GM18517 (cell line): Measurements from ENCODE around the gene TMTC2.

Experiments used
- ATAC-seq: cut with Tn5 transposase; IDR thresholded peaks from one replicate; pipeline ENCODE4 v1.9.1; 2021; ENCODE audit warnings: mild to moderate bottlenecking, moderate library complexity; ENCODE audit not compliant: unreplicated experiment

The TMTC2 gene

DNA sequence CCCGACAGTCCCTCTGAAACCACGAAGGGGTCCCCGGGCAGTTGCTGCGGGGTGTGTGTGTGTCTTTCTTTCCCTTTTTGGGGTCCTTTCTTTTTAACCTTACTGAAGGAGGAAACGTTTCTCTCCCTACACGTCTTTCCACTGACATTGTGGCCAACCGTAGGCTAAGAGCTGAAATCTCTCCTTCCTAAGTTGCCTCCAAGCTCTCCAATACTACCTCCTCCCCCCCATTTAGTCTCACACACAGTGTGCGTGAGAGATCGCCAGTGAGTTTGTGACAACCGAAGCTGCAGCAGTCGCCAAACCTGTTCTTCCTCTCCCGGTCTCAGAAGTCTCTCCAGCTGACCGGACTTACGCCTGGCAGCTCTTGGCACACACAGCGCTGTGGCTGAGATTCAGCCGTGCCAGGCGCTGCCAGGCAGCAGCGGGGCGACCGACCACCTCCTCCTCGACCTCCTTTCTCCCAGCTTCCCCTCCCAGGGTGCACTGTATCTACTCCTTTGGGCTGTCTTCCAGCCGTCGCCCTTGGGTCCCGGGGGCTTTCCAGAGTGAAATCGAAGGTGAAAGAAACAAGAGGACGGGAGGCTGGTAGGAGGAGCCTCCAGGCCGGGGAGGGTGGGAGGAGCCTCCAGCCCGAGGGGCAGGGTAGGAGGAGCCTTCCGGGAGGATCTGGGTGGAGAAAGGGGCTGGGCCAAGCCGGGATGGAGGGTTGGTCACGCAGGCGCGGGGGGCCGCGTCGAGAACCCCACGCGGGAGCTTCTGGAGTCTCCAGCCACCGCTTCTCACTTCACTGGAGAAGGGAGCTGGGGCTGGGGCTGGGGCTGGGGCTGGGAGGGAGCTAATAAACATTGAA is at the start of gene TMTC2:
Gene TMTC2 (plus strand): TSS at position 739 of the 853 bp plus-strand sequence.
- ATAC-seq, result peak; percentile 79

DNA sequence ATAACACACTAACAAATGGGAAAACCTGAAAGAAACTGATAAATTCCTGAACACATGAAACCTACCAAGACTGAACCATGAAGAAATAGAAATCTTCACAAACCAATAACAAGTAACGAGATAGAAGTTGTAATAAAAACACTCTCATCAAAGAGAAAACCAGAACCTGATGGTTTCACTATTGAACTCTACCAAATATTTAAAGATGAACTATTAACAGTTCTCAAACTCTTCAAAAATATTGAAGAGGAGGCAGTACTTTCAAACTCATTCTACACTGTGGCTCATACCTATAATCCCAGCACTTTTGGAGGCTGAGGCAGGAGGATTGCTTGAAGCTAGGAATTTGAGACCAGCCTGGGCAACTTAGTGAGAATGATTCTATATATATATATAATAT is 48.4 kb upstream of the TMTC2 start:
- peak; percentile 61 for ATAC-seq

DNA sequence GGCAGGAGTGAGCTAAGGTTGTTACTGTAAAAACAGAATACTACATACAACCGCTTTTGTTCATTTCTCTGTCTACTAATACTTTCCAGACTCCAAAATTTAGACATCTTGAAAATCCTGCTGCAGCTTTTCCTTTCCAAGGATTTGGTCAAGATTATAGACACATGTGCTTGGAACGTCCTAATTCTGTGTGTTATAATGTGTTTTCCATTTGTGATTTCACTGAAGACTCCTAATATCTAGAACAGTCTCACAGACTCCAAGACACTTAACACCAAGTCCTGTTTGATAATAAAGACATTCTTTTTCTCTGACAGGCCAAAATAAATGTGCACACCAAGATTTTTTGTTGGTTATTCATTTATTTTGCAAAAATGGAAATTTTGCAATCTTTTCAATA is 41.8 kb upstream of the TMTC2 start:
- no peak for ATAC-seq

DNA sequence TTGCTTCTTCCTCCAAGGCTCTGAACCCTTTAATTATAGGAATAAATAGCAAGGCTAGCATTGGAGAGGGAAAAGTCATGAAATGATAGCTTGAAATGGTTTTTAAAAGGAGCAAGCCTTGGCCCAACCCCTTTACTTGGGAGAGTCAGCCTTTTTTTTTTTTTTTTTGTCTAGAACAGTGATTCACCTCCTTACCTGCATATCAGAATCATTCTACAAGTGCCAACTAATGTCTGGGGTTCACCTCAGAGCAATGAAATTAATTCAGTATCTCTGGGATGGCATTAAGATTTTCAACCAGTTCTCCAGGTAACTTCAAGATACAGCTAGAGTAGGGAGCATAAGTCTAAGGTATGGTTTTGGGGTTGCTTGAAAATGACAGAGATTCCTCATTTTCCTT is 41.3 kb upstream of the TMTC2 start:
- no peak for ATAC-seq

DNA sequence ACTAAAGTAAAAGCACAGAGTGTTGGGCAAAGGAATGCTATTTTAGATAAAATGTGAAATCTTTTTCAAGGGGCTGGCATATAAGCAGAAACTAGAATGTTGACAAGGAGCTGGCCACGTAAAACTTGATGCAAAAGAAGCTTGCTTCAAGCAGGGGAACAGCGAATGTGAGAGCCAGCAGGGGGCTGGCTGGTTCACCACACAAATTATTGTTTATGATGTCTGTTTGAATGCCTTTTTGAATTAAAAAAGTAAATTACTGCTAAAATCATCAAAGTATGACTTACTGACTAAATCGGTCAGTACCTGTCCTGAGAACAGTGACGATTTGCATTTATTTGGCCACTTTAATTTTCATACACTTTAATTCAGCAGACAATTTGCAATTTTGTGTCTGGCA is 38.9 kb upstream of the TMTC2 start:
- ATAC-seq, result no peak

DNA sequence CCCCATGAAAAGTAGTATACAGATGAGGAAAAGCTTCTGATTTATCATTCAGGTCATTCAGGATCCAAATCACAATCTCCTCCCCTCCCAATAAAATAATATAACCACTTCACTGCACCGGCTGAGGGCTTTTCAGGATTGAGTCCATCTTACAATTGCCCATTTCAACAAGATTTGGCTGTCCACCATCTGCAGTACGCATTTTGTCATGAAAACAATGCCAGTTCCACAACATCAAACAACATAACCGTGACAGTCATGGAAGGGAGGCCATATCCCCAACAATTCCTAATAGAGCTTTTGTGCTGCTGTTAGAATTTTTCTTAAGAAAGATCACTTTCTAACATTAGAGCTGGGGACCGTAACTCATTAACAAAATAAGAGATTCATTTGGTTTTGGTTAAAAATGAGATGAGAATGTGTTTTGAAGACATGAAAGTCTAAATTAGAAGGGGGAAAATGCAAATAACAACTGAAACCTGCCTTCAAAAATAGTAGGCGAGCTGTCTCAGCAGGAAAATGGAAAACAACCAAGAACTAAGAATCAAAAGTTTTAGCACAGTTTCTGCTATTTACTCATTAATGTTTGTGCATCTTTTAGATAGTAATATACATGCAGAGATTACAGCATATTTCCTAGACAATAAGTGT is 38.3 kb upstream of the TMTC2 start:
- ATAC-seq, result peak; percentile 51

DNA sequence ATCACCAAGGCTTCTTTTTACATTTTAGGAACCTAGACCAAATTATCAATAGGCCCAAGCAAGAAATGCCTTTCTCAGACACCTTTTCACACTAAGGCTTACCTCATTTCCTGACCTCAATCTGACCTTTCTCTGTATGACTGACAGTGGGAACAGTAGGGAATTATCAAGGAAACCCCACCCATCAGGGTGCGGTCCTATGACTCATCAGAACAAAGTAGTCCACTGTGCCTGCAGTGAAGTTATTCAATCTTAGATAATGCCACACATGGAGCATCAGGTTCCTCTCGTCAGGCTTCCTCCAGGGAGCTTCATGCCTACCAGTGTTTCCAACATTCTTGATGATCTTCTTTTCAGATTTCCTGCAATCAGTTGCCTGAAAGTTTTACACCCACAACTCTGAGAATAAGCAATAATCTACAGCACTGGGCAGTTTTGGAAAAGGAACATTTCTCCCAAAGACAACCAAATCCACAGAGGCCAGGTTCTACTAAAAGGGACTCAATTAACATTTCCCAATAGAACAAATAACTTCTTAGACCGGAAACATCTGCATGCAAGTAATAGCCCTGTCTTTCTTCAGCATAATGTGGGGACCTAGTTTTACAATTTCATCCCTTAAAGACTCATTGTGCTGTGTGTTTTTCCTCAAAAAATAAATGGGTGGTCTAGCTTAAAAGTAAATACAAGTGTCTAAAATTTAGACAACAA is 35.9 kb upstream of the TMTC2 start:
- ATAC-seq, result peak; percentile 79

DNA sequence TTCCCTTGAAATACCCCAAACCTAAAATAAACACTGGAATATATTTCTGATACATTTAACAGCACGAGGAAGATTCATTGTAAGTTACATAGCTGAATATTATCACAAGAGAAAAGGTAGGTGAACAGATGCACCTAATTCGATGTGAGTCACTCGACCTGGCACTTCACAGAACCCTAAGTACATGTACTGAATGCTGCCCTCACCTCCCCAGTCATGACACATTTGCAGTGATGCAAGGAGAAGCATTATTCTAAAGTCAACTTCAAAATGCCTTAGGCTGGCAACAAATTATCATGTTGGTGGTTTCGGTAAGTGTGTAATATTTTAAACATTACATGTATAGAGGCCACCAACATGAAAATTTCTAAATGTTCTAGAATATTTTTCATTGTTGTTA is 35.2 kb upstream of the TMTC2 start:
- ATAC-seq, result no peak

DNA sequence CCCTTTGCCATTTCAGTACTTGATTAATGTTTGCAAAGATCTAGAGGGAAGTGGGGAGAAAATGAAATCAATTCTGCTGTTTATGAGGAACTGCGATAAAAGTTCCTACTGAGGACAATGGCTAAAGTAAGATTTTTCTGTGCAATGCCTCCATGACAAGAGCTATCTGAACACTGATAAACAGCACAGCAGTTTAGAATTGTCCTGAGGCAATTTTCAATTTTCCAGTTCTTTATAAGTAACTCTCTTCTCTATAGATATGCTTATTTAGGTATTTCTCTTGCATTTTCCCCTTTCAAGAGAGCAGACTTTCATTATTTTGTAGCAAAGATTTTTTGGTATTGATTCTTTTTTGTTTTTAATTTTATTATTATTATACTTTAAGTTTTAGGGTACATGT is 34.6 kb upstream of the TMTC2 start:
- no peak for ATAC-seq

DNA sequence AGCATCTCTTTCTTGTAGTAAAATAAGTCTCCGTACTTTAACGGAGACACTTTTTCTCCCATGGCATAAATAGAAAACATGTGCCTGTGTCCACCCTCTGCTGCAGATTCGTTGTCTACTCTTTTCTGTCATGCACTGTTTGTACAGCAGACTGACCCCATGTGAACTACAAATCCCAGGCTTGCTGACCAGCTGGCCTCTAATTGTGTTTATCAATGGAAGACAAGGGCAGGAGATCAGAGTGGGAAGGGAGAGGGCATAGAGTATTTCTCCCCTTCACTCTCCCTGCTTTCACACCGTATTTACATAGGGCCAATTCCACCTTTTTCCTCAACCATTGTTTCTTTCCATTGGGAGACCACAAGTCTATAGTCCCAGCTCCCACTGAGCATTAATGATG is 31.0 kb upstream of the TMTC2 start:
- ATAC-seq, result no peak

DNA sequence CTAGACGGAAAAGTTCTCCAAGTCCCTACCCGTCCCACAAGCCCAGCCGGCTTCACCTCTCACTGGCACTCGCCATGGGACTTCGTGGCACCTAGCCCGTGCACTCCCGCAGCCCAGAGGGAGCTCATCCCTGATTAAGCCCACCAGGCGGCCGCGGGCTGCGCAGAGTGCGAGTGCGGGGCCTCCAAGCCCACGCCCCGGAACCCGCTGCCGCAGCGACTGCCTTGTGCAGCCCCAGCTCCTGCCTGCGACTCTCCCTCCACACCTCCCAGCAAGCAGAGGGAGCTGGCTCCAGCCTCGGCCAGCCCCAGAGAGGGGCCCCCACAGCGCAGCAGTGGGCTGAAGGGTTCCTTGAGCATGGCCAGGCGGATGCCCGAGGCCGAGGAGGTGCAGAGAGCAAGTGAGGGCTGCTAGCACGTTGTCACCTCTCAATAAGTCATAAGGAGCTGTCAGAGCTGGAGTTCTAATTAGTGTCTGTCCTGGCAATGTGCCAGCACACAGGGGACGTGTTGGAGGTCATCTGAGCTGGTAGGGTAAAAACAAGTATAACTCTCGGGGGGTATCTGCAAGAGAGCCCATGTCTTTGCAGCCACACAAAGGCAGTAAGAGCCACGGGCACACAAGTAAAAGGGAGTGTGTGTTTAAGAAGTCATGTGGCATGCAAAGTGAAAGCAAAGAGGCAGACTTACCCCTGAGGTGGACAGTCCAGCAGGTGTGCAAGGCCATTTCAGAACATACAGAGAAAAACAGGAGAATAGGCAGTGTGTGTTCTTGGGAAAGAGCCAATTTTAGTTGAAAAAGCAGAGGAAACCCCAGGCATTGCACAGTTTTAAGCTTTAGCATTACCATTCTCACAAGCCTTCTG is 27.1 kb upstream of the TMTC2 start:
- ATAC-seq, result no peak

DNA sequence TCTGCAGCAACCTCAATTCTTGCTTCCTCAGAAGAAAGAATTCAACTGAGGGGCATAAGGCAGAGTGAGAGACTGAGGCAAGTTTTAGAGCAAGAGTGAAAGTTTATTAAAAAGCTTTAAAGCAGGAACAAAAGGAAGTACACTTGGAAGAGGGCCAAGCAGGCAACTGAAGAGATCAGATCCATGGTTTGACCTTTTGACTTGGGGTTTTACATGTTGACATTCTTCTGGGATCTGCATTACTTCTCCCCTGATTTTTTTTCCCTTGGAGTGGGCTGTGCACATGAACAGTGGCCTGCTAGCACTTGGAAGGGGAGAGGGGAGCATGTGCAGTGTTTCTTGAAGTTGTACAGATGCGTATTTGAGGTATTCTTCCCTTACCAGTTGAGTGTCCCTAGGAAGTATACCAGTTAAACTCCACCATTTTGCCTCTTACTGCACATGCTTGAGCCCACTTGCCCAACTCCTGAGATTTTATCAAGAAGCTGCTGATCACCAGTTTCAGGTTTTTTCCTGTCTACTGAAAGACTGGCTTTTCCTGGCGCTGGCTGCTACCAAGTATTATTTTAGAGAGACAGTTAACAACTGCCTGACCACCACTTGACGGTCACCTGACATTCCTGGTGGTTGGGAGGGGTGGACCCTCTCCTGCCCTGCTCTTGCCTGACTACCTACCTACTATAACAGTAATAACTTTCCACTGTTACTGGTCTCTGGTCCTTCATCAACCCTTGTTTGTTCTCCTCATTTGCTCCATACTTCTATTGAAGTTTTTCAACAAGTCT is 26.0 kb upstream of the TMTC2 start:
- ATAC-seq, result no peak

DNA sequence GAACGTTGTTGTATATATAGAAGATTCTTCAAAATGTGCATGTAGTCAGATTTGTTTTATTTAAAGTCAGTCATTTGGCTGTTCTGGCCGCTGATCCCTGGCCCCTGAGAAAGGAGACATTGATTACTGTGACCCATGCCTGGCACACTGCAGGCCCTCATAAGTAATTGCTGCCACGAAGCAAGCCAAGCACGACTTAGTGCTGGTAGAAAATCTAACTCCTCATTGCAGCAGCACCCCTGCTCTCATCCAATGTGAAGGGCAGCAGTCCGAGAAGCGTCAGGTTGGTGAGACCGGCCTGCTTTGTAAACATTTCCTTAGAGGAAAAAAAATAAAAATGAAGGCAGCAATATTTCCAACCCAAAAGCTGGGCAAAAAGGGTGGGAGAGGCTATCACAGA is 22.8 kb upstream of the TMTC2 start:
- no peak for ATAC-seq

DNA sequence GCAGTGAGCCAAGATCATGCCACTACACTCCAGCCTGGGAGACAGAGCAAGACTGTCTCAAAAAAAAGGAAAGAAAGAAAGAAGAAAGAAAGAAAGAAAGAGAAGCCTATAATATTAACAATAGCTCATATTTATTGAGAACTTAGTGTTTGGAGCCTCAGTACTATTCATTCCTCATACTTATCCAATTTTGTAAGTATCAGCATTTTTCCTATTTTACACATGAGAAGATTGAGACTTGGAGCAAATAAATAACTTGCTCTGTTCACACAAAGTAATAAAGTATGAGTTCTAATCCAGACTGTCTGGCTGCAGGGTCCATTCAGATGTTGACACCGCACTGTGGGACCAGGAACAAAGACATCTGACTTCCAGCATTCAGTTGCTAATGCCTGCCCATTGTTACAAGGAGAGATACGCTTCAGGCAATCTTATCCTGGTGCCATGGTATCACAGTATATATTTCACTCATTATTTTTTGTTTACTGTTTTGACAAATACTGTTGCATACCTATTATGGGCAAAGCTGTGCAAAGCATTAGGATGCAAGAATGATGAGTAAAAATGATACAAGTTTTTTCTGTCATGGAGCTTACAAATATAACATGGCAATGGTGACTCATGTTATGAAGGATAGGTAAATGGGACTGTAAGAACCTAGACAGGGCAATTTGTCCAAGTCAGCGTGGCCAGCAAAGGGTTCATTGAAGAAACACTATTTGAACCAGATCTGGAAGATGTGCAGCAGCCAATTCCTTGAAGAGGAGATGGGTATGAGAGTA is 21.4 kb upstream of the TMTC2 start:
- ATAC-seq, result no peak

DNA sequence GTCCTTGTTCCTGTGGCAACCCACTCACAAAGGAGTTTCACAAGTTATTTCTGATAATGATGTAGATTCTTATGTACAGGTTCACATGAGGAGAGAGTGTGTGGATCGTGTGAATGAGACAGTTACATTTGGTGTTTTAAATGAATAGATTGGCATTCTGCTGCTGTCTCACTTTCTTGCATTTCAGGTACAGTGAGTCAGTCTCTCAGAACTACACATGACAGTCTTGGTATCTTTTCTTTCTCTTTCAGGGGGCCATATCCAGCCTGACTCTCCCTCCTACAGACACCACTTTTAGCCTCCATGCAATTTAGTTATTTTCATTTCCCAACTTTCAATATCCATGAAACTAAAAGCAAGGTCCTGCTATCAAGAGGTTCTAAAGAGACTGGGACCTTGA is 19.9 kb upstream of the TMTC2 start:
- ATAC-seq, result no peak

DNA sequence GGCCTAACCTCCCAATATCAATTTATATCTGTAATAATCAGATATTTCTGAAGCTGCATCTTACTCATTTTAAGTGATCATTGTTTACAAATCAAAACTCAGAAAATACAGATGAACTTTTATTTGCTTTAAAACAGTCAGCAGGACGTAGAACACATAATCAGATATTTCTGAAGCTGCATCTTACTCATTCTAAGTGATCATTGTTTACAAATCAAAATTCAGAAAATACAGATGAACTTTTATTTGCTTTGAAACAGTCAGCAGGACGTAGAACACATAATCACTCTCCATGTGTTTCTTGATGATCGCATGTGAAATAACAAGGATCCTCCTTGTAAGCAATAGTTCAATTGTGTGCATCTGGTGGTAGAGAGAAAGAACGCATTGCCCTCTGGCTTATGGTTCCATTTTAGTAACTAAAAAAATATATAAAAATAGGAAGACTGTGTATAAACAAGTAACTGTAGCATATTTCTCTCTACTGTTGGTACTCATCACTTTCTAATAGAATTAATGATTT is 15.0 kb upstream of the TMTC2 start:
- ATAC-seq, result no peak

DNA sequence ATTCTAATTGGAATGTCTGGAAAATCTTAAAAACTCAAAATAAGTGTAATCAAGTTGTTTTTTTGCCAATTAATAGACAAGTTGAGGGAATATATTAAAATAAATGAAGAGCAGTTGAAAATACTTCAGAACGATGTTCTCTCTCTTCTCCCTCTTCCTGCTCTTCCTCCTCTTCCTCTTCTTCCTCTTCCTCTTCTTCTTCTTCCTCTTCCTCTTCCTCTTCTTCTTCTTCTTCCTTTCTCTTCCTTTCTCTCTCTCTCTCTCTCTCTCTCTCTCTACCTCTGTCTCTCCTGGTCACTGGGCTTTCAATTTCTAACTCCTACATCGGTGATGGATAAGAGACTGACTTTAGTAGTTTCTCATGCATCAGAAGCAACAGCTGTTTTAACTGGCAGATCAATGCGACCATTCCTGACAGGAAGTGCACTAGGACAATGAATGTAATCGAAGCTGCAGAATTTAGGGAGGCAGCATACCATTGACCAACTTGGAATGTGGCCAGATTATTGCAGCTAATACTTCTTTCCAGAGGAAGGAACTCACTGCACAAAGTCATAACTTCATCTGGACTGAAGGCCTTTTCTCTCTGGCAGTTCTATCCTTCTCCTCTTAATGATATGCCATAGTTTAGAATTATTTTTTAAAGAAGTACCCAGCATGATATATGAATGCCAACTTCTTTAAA is 13.8 kb upstream of the TMTC2 start:
- no peak for ATAC-seq

DNA sequence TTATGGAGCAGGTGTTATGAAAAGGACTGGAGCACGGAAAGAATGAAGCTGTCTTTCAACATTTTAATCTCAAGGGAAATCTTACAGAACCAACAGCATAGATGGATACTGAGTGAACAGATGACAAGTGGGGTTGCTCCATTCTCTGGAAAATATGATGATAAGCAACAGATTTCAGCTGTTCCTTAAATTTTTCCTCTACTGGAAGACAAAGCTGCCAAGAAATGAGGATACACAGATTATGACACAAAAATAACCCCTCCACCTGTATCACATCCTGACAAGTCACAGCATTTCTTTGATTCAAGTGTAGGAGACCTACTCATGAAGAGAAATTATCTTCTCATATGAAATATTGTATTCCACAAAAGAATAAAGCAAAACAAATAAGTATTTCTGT is 13.0 kb upstream of the TMTC2 start:
- ATAC-seq, result no peak

DNA sequence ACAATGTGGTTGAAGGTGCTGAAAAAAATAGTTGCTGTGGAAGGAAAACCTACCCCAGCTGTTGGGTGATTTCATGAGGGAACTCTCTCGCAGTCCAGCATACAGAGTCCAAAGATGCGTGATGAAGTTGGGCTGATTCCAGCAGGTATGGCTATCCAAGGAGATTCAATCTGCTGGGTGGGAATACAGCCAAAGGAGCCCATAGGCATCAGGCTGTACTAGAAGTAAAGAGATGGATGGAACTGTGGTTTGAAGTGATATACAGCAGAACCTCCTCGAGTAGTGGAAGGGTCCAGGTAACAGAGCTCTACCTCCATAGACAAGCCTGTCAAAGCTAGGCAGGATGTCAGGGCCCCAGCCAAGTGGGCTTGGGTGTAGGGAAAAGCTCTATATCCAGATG is 11.5 kb upstream of the TMTC2 start:
- no peak for ATAC-seq
